ENCODE results near the gene CD83.

- TF ChIP-seq, protein P1, sequence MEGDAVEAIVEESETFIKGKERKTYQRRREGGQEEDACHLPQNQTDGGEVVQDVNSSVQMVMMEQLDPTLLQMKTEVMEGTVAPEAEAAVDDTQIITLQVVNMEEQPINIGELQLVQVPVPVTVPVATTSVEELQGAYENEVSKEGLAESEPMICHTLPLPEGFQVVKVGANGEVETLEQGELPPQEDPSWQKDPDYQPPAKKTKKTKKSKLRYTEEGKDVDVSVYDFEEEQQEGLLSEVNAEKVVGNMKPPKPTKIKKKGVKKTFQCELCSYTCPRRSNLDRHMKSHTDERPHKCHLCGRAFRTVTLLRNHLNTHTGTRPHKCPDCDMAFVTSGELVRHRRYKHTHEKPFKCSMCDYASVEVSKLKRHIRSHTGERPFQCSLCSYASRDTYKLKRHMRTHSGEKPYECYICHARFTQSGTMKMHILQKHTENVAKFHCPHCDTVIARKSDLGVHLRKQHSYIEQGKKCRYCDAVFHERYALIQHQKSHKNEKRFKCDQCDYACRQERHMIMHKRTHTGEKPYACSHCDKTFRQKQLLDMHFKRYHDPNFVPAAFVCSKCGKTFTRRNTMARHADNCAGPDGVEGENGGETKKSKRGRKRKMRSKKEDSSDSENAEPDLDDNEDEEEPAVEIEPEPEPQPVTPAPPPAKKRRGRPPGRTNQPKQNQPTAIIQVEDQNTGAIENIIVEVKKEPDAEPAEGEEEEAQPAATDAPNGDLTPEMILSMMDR (conservative IDR thresholded peaks at IDR 0.05; ENCODE audit: low read depth, low read length), result no peak
- no peak for TF ChIP-seq EZH2 (IDR thresholded peaks at IDR 0.05; ENCODE audit: low read length, unreplicated experiment)
These were observed 57.4 kb downstream of the CD83 start for GRCh38 chr6:14174996-14175395.
